ENCODE data around the gene STXBP6. TPM values are rescaled to one million over a fixed set of nuclear protein-coding genes. Genes with fewer than 3 reads are reported as not detected.
"Not testable (repeated sequence)": the region's sequence is repeated elsewhere in the genome, so short reads cannot be mapped to it uniquely, and the experiment has no call there.

The STXBP6 gene
- total RNA-seq, 1 experiment from 2014 or later = 6.4 TPM

DNA sequence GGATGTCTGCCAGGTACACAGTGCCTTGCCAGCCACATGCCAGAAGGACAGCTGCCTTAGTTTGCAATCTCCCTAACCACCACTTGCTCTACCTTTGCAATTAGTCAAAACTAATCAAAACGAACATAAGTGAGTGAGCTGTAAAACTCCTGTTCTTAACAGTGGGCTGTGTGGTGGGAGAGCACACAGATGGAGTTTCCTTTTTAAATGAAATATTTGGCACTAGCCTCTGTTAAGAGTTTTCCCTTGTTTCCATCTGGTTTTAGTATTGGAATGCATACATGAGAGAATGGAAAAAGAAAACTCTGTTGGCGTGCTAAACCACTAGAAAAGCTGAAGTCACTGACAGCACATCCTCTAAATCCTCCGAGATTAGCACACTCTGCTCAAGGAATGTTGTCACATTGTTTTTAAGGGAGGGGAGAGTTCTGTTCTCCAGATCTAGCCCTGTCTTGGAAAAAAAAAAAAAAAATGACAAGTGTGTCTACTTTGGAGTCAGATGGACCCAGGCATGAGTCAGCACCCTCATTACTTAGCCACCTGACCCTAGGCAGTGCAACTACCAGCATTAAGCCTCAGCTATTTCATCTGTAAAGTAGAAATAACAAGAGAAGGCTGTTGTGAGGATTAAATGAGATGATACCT lies 83.9 kb downstream of the STXBP6 start:
- H3K4me3 Mint-ChIP-seq (ENCODE audit: low read depth, unreplicated experiment) = no peak overlapping the region

DNA sequence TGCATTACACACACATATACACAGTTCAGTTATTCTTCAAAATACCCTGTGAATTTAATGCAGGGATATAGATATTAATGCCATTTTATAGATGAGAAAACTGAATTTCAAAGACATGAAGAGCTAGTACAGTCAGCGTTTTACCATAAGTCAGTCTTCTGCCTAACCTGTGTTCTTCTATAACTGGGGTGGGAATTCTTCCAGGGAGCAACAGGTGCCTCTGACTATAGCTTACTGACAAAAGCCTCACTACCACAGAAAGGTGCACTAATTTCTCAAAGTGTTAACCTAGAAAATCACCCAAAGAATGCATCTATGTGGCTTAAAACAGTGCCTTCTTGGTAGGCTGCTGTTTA lies 84.4 kb downstream of the STXBP6 start:
- H3K27ac Mint-ChIP-seq (ENCODE audit: unreplicated experiment) = no peak overlapping the region
- no peaks in the 10 kb centered on the region for H3K27me3 Mint-ChIP-seq (ENCODE audit: unreplicated experiment)

More for the DNA sequence above, 83.9 kb downstream of the STXBP6 start:
- BruUV-seq (replicated peaks) = no TSS peak
- H3K36me3 Mint-ChIP-seq (ENCODE audit: insufficient read depth, unreplicated experiment) = no peaks in the 10 kb centered on the region
- H3K9me3 Mint-ChIP-seq (ENCODE audit: low read depth, unreplicated experiment) = no peaks in the 10 kb centered on the region
- peaks cover 13% of the 10 kb centered on the region for H3K4me1 Mint-ChIP-seq (ENCODE audit: low read depth, unreplicated experiment)
- CTCF ChIA-PET = interaction anchor here (1.4 kb wide), 1 partner anchor 187 kb away, joined by 4 read pairs; no protein-coding TSS in a partner anchor
- peak; percentile 20 for DNase-seq
- H3K27ac Mint-ChIP-seq (ENCODE audit: unreplicated experiment) = no peak overlapping the region
- intact Hi-C loops (cut with micrococcal nuclease; ENCODE audit: unreplicated experiment) = no loop called here
- no peaks in the 10 kb centered on the region for H3K27me3 Mint-ChIP-seq (ENCODE audit: unreplicated experiment)
- TF ChIP-seq CTCF (IDR thresholded peaks at IDR 0.05; ENCODE audit: unreplicated experiment) = no peak

DNA sequence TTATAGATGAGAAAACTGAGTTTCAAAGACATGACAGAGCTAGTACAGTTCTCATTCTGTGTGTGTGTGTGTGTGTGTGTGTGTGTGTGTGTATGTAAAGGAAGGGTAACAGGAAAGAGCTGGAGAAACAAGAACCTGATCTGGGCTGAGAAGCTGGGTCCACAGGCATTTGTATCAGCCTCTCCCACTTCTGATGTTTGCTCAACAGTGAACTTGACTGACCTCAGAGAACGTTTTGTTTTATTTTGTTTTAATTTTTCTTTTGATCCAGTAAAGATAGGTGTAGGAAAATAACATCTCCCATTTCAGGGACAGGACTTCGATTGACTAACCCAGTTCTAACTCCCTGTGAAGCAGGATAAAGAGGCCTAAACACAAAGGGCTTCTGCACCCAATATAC lies 85.4 kb downstream of the STXBP6 start:
- no peaks in the 10 kb centered on the region for H3K36me3 Mint-ChIP-seq (ENCODE audit: insufficient read depth, unreplicated experiment)
- DNase-seq = no peak
- H3K4me1 Mint-ChIP-seq (ENCODE audit: low read depth, unreplicated experiment) = peaks cover 13% of the 10 kb centered on the region
- BruUV-seq (replicated peaks) = no TSS peak
- intact Hi-C loops (cut with micrococcal nuclease; ENCODE audit: unreplicated experiment) = no loop called here
- no peaks in the 10 kb centered on the region for H3K27me3 Mint-ChIP-seq (ENCODE audit: unreplicated experiment)
- H3K4me3 Mint-ChIP-seq (ENCODE audit: low read depth, unreplicated experiment) = no peak overlapping the region
- no peak overlapping the region for H3K27ac Mint-ChIP-seq (ENCODE audit: unreplicated experiment)
- no peaks in the 10 kb centered on the region for H3K9me3 Mint-ChIP-seq (ENCODE audit: low read depth, unreplicated experiment)
- TF ChIP-seq CTCF (IDR thresholded peaks at IDR 0.05; ENCODE audit: unreplicated experiment) = no peak
- CTCF ChIA-PET = interaction anchor here (1.4 kb wide), 1 partner anchor 188 kb away, joined by 4 read pairs; no protein-coding TSS in a partner anchor

More for the DNA sequence above, 84.4 kb downstream of the STXBP6 start:
- Mint-ChIP-seq H3K4me3 (ENCODE audit: low read depth, unreplicated experiment) (no peak overlapping the region), H3K9me3 (ENCODE audit: low read depth, unreplicated experiment) (no peaks in the 10 kb centered on the region), H3K36me3 (ENCODE audit: insufficient read depth, unreplicated experiment) (no peaks in the 10 kb centered on the region), H3K4me1 (ENCODE audit: low read depth, unreplicated experiment) (peaks cover 13% of the 10 kb centered on the region)
- TF ChIP-seq CTCF (IDR thresholded peaks at IDR 0.05; ENCODE audit: unreplicated experiment) = no peak
- DNase-seq = no peak
- intact Hi-C loops (cut with micrococcal nuclease; ENCODE audit: unreplicated experiment) = no loop called here
- CTCF ChIA-PET = interaction anchor here (1.4 kb wide), 1 partner anchor 187 kb away, joined by 4 read pairs; no protein-coding TSS in a partner anchor
- BruUV-seq (replicated peaks) = no TSS peak

DNA sequence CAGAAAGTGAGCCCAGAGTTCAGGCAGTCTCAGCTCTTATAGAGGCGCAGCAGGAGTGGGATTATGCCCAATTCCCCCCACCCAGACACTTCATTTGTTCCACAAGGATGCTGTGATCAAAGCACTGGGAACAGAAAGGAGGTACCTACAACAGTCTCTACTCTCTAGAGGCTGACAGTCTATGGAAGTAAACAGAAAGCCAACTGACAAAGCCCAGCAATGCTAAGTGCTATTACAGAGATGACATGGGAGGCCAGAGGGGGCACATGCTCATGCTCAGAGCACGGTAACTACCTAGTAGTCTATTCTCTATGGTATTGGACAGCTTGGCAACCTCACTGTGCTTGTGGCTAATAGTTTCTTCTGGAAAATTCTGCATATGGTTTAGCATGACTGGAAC lies 85.9 kb downstream of the STXBP6 start:
- H3K4me3 Mint-ChIP-seq (ENCODE audit: low read depth, unreplicated experiment) = no peak overlapping the region
- no peaks in the 10 kb centered on the region for H3K27me3 Mint-ChIP-seq (ENCODE audit: unreplicated experiment)
- peaks cover 13% of the 10 kb centered on the region for H3K4me1 Mint-ChIP-seq (ENCODE audit: low read depth, unreplicated experiment)
- intact Hi-C loops (cut with micrococcal nuclease; ENCODE audit: unreplicated experiment) = no loop called here
- H3K27ac Mint-ChIP-seq (ENCODE audit: unreplicated experiment) = no peak overlapping the region
- CTCF ChIA-PET = interaction anchor here (0.6 to 1.0 kb wide), 2 partner anchors 10 to 123 kb away, joined by 6 to 10 read pairs; no protein-coding TSS in a partner anchor
- no peaks in the 10 kb centered on the region for H3K36me3 Mint-ChIP-seq (ENCODE audit: insufficient read depth, unreplicated experiment)
- DNase-seq = no peak
- TF ChIP-seq CTCF (IDR thresholded peaks at IDR 0.05; ENCODE audit: unreplicated experiment) = no peak
- BruUV-seq (replicated peaks) = no TSS peak
- H3K9me3 Mint-ChIP-seq (ENCODE audit: low read depth, unreplicated experiment) = no peaks in the 10 kb centered on the region

- H3K36me3 Mint-ChIP-seq (ENCODE audit: insufficient read depth, unreplicated experiment); H3K27me3 Mint-ChIP-seq (ENCODE audit: unreplicated experiment); H3K27ac Mint-ChIP-seq (ENCODE audit: unreplicated experiment); H3K4me3 Mint-ChIP-seq (ENCODE audit: low read depth, unreplicated experiment); DNase-seq; CTCF ChIA-PET; intact Hi-C loops (cut with micrococcal nuclease; ENCODE audit: unreplicated experiment); BruUV-seq (replicated peaks); H3K9me3 Mint-ChIP-seq (ENCODE audit: low read depth, unreplicated experiment): not testable (repeated sequence)
- H3K4me1 Mint-ChIP-seq (ENCODE audit: low read depth, unreplicated experiment) = peaks cover 13% of the 10 kb centered on the region
These were observed 87.8 kb downstream of the STXBP6 start for GRCh38 chr14:24962118-24962517.

Measured in Calu3 (cell line).